SHP77 treated with DMSO at 0.1 percent for 48 hours (cell line): ENCODE results near the gene MAML1.

Source experiments
- DNase-seq: peaks from one replicate; lab custom pipeline; 2025; lab: John Stamatoyannopoulos, UW

MAML1 gene

DNA sequence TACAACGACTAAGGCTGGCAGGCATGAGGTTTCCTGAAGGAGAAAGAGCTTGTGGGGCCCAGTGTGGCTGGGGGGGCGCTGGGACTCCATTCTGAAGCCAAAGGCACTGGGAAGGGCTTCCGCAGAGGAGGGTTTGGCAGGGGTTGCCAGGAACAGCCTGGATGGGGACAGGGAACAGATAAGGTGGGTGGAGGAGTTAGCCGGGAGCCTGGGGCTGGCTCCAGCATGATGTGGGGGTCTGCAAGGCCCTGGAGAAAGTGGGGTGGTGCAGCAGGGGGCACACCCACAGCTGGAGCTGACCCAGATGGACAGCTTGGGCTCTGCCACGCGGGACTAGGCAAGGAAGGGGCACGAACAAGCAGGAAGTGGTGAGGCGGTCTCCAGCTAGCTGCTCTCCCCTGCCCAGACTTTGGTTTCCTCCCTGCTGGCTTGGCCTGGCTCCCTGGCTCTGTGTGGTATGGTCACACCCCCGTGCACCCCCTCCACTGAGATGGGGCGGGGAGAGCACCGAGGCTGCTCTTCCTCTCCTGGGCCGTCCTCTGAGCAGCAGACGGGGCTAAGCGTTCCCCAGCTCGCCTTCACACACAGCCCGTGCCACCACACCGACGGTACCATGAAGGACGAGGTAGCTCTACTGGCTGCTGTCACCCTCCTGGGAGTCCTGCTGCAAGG lies 61.0 kb downstream of the MAML1 start, which contains the start of gene LTC4S:
Gene LTC4S, plus strand, starts transcription at position 519 of the 672 bp plus-strand sequence. Its CDS starts 95 bp downstream, at position 614.
- DNase-seq: no peak

DNA sequence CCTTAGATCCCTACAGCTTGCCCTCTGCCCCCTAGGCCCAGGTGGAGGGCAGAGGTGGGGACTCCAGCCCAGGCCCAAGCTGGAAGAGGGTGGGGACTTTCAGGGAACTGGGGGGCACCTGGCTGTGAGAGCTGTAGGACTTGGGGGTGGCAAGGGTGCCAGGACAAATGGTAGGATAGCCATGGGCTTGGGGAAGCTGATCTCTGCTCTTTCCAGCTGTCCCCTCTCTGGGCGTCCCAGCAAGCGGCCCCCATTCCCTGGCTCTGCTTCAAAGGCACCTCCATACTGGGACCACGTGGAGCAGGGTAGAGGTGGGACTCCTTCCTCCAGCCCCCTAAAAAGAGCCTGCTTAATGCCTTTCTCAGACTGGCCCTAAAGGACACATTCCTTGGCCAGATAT lies 61.5 kb downstream of the MAML1 start:
- no peak for DNase-seq

DNA sequence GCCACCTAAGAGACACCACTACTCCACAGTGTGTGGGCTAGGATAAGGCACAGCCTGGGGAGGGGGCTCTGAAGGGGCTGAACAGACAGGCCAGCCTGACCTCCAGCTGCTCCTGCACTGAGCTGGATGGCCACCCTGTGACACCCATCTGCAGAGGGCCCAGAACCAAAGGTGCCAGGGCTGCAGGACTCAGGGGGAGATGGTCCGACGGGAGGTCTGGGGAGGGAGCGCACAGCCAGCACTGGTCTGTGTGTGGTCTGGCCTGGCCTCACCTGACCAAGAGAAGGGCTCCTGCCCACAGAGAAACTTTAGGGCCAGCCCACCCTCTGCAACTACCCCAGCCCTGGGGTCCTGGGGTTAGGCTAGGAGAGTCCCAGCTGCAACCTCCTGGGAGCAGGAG lies 62.0 kb downstream of the MAML1 start:
- DNase-seq: no peak

GRCh38 chr5:179795049-179795862 lies 62.6 kb downstream of the MAML1 start:
- no peak for DNase-seq

DNA sequence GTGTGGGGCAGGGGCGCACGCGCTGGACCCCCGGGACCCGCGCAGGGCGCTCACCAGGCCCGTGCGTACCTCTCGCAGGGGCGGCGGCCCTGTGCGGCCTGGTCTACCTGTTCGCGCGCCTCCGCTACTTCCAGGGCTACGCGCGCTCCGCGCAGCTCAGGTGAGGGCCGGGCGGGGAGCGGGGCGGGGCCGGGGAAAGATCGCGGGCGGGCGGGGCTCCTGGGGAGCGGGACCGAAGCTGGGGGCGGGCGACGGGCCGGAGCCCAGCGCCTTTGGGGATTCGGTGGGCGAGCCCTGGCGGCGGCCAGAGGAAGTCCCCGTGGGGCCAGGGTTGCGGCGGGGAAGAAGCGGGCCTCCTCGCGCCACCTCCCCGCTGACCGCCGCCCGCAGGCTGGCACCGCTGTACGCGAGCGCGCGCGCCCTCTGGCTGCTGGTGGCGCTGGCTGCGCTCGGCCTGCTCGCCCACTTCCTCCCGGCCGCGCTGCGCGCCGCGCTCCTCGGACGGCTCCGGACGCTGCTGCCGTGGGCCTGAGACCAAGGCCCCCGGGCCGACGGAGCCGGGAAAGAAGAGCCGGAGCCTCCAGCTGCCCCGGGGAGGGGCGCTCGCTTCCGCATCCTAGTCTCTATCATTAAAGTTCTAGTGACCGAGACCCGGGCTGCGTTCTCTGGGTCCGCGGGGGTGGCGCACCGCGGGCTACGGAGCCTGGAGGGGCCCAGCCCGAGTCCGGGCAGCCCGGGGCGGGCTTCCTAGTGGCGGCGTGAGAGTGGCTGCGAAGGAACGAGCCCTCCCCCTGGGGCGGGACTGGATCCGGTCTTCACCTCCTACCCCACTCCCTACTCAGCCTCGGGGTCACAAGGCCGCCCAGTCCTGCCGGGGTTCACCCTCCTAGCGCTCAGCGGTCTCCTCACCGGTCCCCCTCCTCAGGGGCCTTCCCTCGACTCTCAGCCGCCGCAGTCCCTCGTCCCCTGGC lies 63.5 kb downstream of the MAML1 start:
- DNase-seq: peak; percentile 45

DNA sequence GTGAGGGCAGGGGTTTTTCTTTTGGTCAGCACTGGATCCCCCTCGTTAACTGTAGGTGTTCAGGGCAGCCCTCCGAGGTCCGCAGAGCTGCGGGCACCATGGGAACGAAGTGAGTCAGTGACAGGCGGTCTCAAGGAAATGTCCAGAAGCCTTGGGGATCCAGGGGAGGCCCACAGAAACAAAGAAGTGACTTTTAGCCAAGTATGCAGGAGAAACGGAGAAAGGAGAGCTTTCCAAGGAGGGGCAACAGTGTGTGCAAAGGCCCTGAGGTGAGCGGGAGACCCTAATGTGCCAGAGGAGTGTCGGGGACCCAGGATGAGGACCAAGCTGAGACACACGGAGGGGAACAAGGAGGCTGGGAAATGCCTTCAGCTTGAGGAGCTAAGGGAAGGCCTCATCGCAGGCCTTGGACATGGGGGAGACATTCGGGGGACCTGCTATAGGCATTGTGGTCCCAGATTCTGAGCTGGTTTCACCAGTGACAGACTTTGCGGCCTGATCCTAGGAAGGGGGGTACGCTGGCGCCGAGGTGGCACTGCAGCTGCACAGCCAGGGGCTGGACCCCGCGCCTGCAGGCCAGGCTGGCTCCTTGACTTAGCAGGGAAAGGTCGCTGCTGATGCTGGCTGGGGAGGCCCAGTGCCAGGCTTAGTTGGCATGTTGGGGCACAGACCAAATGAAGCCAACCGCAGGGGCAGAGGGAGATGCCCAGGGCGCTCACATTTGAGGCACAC lies 64.4 kb downstream of the MAML1 start:
- DNase-seq: no peak

DNA sequence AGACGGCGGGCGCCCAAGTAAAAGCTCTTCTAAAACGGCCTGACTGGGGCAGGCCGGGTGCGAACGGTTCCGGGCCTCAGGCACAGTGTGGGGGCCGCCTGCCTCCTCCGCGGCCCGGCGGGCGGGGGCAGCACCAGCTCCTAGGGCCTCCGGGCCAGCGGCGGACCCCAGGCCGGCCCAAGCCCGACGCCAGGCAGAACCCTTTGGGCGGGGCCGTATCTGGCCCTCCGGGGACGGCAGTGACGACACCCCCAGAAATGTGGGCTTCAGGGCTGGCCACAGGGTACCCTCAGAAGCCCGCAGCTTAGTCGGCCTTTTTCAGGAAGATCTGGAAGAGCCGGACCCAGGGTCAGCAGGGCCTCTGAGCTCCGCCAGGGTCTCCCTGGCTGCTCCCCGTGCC lies 65.1 kb downstream of the MAML1 start:
- no peak for DNase-seq

GRCh38 chr5:179798144-179798770 lies 65.6 kb downstream of the MAML1 start:
- DNase-seq: no peak

- no peak for DNase-seq
These were observed 66.4 kb downstream of the MAML1 start for GRCh38 chr5:179798771-179799643.

DNA sequence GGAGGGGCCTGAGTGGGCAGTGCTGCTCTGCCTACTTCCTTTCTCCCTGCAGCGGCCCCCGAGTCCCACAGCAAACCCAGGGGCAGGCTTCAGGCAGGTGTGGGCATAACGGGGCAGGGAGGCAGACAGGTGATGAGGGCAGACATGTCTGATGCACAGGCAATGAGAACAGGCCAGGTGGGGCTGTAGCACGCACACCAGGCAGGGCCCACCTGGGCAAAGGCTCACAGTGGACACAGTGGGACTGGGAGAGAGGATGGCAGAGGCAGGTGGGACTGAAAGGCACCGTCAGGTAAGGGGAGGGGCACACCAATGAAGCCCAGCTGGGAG lies 67.0 kb downstream of the MAML1 start:
- no peak for DNase-seq

GRCh38 chr5:179800071-179800695 lies 67.6 kb downstream of the MAML1 start:
- DNase-seq: no peak

DNA sequence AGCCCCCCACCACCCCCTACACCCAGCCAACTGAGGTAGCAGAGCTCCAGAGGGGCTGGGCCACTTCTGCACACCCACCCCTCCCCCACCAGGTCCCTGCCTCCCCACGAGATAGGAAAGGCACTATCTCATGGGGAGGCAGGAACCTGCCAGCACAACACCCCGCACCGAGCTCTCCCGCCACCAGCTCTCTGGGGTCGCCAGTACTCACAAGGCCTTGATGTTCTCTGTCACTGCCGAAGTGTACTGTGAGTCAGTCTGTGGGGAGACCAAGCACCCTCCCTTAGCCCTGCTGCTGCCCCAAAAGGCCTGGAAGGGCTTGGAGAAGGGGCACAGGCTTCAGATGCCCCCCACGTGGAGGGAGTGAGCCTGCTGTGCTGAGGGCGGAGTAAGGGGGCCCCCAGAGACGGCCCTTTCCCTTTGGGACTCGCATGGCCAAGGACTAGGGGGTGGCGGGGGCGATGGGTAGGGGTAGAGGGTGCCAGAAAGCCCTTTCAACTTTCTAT lies 68.1 kb downstream of the MAML1 start:
- no peak for DNase-seq

DNA sequence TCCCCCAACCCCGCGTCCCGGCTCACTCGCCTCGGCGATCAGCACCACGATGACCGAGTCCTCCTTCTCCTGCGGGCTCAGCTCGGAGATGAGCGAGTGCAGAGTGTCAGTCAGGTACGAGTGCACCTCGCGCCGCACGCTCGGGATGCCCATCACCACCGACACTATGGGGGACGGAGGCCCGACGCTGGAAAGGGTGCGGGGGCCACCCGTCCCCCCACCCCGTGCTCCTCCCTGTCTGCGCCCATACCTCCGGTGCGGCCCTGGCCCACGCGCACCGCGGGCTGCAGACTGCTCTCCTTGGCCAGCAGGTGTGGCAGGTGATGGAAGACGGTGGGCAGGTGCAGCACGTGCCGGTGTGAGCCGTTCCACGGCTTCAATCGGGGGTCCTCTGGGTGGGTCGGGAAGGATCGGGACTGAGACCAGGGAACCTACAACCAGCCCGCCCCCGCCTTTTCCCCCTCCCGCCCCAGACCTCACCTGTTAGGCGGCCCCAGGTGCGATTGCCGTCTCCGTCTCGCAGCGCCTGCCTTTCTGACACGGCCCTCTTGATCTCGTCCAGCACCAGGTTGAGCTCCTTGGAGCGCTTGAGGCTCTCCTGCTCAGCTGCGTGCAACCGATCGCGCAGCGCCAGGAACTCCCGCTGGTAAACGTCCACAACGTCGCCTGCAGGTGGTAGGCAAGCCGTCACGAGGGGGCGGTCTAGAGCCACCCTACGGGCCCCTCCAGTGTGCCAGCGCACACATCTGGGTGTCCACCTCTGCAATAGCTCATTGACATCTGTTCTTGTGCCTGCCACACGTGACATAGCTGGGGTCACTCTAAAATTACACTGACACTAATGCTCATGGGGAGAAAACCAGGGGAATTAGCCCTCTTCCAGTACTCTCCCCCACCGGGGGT lies 68.9 kb downstream of the MAML1 start:
- no peak for DNase-seq

GRCh38 chr5:179802207-179802883 lies 69.7 kb downstream of the MAML1 start:
- DNase-seq: no peak

DNA sequence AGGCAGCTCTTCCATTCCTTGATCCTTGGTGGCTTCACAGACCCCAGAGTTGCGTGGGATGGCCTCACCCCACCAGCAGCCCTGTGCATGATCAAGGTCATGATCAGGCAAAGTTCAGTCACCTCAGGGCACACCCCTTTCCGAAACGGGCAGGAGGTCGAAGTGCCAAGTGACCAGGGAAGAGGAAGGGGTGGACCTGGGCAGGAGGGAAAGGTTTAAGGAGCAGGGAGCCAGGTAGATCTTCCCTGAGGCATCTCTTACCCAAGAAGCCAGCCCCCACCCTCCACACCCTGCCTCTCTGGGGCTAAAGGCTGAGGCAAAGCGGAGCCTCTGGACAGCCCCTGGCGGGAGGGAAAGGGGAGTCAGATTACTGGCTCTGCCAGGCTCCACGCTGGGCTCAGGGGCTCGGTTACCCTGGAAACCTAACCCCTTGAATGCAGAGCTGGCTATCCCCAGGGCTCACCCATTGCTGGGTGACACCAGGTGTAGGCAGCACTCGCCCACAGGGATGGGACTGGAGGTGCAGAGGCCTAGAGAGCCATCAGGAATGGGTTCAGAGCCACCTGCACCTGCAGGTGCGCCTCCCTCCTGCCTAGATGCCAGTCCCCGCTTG lies 70.4 kb downstream of the MAML1 start:
- DNase-seq: no peak

- DNase-seq: no peak
These were observed 71.3 kb downstream of the MAML1 start for GRCh38 chr5:179803651-179804554.
